ENCODE data around the gene JUP. TPM values are rescaled to one million over a fixed set of nuclear protein-coding genes. Genes with fewer than 3 reads are reported as not detected.

The JUP gene
- total and polyA plus RNA-seq, 2 of the 13 experiments (the other 11 are each of a cell fraction or from before 2014, with no cell fraction given) = 12.1 to 20.6 TPM

DNA sequence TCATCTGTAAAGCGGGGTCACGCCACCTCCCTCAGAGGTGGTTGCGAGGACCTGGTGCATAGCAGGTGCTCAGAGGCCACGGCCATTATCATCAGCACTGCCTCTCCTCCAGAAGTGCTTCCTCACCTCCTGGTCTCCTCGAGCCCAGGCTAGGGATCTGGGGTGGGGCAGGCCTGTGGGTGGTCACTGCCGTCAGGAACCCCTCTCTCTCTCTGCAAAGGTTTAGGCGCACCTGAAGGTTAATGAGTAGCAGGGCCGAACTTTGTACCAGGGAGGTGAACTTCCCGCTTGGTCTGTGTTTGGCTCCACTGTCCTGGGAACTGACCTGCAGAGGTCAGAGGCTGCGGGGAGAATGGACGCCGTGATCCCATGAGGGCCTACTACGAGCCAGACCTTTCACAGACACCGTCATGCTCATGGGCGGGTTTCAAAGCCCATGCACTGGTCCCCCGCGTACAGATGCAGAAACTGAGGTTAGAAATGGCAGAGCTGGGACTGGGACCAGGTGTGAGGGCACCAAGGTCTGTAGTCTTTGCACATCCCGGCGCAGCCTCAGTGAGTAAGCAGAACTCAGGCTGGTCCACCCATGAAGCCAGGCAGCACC is 13.8 kb downstream of the JUP start (continued):
- peak; percentile 83 for TF ChIP-seq ZNF563 (CRISPR knock-in tag; IDR thresholded peaks at IDR 0.05)
- TF ChIP-seq, protein P1, sequence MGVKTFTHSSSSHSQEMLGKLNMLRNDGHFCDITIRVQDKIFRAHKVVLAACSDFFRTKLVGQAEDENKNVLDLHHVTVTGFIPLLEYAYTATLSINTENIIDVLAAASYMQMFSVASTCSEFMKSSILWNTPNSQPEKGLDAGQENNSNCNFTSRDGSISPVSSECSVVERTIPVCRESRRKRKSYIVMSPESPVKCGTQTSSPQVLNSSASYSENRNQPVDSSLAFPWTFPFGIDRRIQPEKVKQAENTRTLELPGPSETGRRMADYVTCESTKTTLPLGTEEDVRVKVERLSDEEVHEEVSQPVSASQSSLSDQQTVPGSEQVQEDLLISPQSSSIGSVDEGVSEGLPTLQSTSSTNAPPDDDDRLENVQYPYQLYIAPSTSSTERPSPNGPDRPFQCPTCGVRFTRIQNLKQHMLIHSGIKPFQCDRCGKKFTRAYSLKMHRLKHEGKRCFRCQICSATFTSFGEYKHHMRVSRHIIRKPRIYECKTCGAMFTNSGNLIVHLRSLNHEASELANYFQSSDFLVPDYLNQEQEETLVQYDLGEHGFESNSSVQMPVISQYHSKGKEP (CRISPR knock-in tag; IDR thresholded peaks at IDR 0.05) = no peak
- TF ChIP-seq JARID2 (CRISPR knock-in tag; IDR thresholded peaks at IDR 0.05; ENCODE audit: insufficient replicate concordance) = no peak
- TF ChIP-seq TBX3 (IDR thresholded peaks at IDR 0.05; ENCODE audit: borderline replicate concordance) = no peak
- no peak for TF ChIP-seq PRPF4 (IDR thresholded peaks at IDR 0.05; ENCODE audit: low read depth, low read length, poor library complexity, severe bottlenecking)
- TF ChIP-seq CCAR2 (optimal IDR thresholded peaks at IDR 0.05; ENCODE audit: low read depth, low read length) = peak; percentile 86
- TF ChIP-seq CCDC6 (CRISPR knock-in tag; IDR thresholded peaks at IDR 0.05) = peak; percentile 74; the same call in 1 of the 2 replicates
- no peak for TF ChIP-seq MTF1 (CRISPR knock-in tag; IDR thresholded peaks at IDR 0.05)
- TF ChIP-seq ZNF552 (CRISPR knock-in tag; IDR thresholded peaks at IDR 0.05; ENCODE audit: borderline replicate concordance) = 0 out of 2 replicates have a peak, but pooled peaks have one; percentile 13
- no peak for TF ChIP-seq ZNF841 (CRISPR knock-in tag; IDR thresholded peaks at IDR 0.05; ENCODE audit: borderline replicate concordance)
- no peak for TF ChIP-seq ATM (IDR thresholded peaks at IDR 0.05; ENCODE audit: borderline replicate concordance)
- peak; percentile 96 for TF ChIP-seq NR2F6 (IDR thresholded peaks at IDR 0.05)
- TF ChIP-seq NR2F6 (CRISPR knock-in tag; IDR thresholded peaks at IDR 0.05) = peak; percentile 99
- no peak for TF ChIP-seq SOX6 (IDR thresholded peaks at IDR 0.05)
- TF ChIP-seq SOX6 (CRISPR knock-in tag; IDR thresholded peaks at IDR 0.05) = peak; percentile 89
- TF ChIP-seq ZNF780A (CRISPR knock-in tag; IDR thresholded peaks at IDR 0.05) = no peak
- TF ChIP-seq PPARG (CRISPR knock-in tag; conservative IDR thresholded peaks at IDR 0.05) = 0 out of 2 replicates have a peak, but pooled peaks have one; percentile 21
- TF ChIP-seq ZNF713 (CRISPR knock-in tag; IDR thresholded peaks at IDR 0.05) = no peak
- no peak; the same call in 1 of the 2 replicates for TF ChIP-seq SIN3A (IDR thresholded peaks at IDR 0.05; ENCODE audit: borderline replicate concordance, low read depth, low read length)
- TF ChIP-seq ZNF577 (CRISPR knock-in tag; IDR thresholded peaks at IDR 0.05; ENCODE audit: borderline replicate concordance, low read depth) = no peak
- TF ChIP-seq ZFP41 (CRISPR knock-in tag; IDR thresholded peaks at IDR 0.05; ENCODE audit: borderline replicate concordance) = no peak
- no peak for TF ChIP-seq ZNF20 (CRISPR knock-in tag; IDR thresholded peaks at IDR 0.05)
- TF ChIP-seq, protein P2, sequence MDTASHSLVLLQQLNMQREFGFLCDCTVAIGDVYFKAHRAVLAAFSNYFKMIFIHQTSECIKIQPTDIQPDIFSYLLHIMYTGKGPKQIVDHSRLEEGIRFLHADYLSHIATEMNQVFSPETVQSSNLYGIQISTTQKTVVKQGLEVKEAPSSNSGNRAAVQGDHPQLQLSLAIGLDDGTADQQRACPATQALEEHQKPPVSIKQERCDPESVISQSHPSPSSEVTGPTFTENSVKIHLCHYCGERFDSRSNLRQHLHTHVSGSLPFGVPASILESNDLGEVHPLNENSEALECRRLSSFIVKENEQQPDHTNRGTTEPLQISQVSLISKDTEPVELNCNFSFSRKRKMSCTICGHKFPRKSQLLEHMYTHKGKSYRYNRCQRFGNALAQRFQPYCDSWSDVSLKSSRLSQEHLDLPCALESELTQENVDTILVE (CRISPR knock-in tag; IDR thresholded peaks at IDR 0.05) = 0 out of 2 replicates have a peak, but pooled peaks have one; percentile 52
- TF ChIP-seq MAFF (IDR thresholded peaks at IDR 0.05; ENCODE audit: low read depth, low read length) = no peak
- TF ChIP-seq MEIS2 (CRISPR knock-in tag; IDR thresholded peaks at IDR 0.05) = peak; percentile 25; the same call in 1 of the 2 replicates
- peak; percentile 74; the same call in 1 of the 2 replicates for TF ChIP-seq ATF7-NPFF (CRISPR knock-in tag; IDR thresholded peaks at IDR 0.05; ENCODE audit: low read depth)
- TF ChIP-seq, protein P3, sequence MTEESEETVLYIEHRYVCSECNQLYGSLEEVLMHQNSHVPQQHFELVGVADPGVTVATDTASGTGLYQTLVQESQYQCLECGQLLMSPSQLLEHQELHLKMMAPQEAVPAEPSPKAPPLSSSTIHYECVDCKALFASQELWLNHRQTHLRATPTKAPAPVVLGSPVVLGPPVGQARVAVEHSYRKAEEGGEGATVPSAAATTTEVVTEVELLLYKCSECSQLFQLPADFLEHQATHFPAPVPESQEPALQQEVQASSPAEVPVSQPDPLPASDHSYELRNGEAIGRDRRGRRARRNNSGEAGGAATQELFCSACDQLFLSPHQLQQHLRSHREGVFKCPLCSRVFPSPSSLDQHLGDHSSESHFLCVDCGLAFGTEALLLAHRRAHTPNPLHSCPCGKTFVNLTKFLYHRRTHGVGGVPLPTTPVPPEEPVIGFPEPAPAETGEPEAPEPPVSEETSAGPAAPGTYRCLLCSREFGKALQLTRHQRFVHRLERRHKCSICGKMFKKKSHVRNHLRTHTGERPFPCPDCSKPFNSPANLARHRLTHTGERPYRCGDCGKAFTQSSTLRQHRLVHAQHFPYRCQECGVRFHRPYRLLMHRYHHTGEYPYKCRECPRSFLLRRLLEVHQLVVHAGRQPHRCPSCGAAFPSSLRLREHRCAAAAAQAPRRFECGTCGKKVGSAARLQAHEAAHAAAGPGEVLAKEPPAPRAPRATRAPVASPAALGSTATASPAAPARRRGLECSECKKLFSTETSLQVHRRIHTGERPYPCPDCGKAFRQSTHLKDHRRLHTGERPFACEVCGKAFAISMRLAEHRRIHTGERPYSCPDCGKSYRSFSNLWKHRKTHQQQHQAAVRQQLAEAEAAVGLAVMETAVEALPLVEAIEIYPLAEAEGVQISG (CRISPR knock-in tag; IDR thresholded peaks at IDR 0.05) = peak; percentile 54; the same call in 1 of the 2 replicates
